ENCODE data around the gene SNED1.

The SNED1 gene

GRCh38 chr2:240956171-240956934 lies 42.1 kb upstream of the SNED1 start:
- Histone ChIP-seq H3K4me3 (ENCODE audit: low read depth, low read length) (no peak overlapping the region), H3K27ac (no peak overlapping the region), H3K9me3 (ENCODE audit: severe bottlenecking) (no peaks in the 10 kb centered on the region), H3K27me3 (ENCODE audit: insufficient read depth, low read depth, severe bottlenecking) (no peaks in the 10 kb centered on the region), H3K36me3 (no peaks in the 10 kb centered on the region)
- TF ChIP-seq CTCF (IDR thresholded peaks at IDR 0.05; ENCODE audit: low read depth, low read length) = no peak
- DNase-seq = peak; percentile 4

- Histone ChIP-seq H3K4me3 (ENCODE audit: low read depth, low read length) (no peak overlapping the region), H3K36me3 (no peaks in the 10 kb centered on the region), H3K9me3 (ENCODE audit: severe bottlenecking) (no peaks in the 10 kb centered on the region), H3K27me3 (ENCODE audit: insufficient read depth, low read depth, severe bottlenecking) (no peaks in the 10 kb centered on the region), H3K27ac (no peak overlapping the region)
- no peak for DNase-seq
- no peak for TF ChIP-seq CTCF (IDR thresholded peaks at IDR 0.05; ENCODE audit: low read depth, low read length)
Observed at GRCh38 chr2:240956935-240957655, 41.3 kb upstream of the SNED1 start.

GRCh38 chr2:240957656-240958365 lies 40.6 kb upstream of the SNED1 start:
- peak; percentile 13 for DNase-seq
- no peak overlapping the region for H3K4me3 ChIP-seq (ENCODE audit: low read depth, low read length)
- H3K9me3 ChIP-seq (ENCODE audit: severe bottlenecking) = no peaks in the 10 kb centered on the region
- no peak overlapping the region for H3K27ac ChIP-seq
- no peak for TF ChIP-seq CTCF (IDR thresholded peaks at IDR 0.05; ENCODE audit: low read depth, low read length)
- no peaks in the 10 kb centered on the region for H3K36me3 ChIP-seq
- no peaks in the 10 kb centered on the region for H3K27me3 ChIP-seq (ENCODE audit: insufficient read depth, low read depth, severe bottlenecking)

- no peak overlapping the region for H3K4me3 ChIP-seq (ENCODE audit: low read depth, low read length)
- no peak overlapping the region for H3K27ac ChIP-seq
- H3K27me3 ChIP-seq (ENCODE audit: insufficient read depth, low read depth, severe bottlenecking) = no peaks in the 10 kb centered on the region
- DNase-seq = peak; percentile 5
- TF ChIP-seq CTCF (IDR thresholded peaks at IDR 0.05; ENCODE audit: low read depth, low read length) = no peak
- no peaks in the 10 kb centered on the region for H3K36me3 ChIP-seq
- no peaks in the 10 kb centered on the region for H3K9me3 ChIP-seq (ENCODE audit: severe bottlenecking)
Observed at GRCh38 chr2:240958366-240959213, 39.8 kb upstream of the SNED1 start.

- H3K4me3 ChIP-seq (ENCODE audit: low read depth, low read length) = no peak overlapping the region
- DNase-seq = no peak
- no peaks in the 10 kb centered on the region for H3K27me3 ChIP-seq (ENCODE audit: insufficient read depth, low read depth, severe bottlenecking)
- no peaks in the 10 kb centered on the region for H3K9me3 ChIP-seq (ENCODE audit: severe bottlenecking)
- H3K27ac ChIP-seq = no peak overlapping the region
- H3K36me3 ChIP-seq = no peaks in the 10 kb centered on the region
- no peak for TF ChIP-seq CTCF (IDR thresholded peaks at IDR 0.05; ENCODE audit: low read depth, low read length)
Observed at GRCh38 chr2:240959214-240959940, 39.0 kb upstream of the SNED1 start.

Data from WERI-Rb-1 (cell line).